ENCODE data around the gene APBA2. TPM values are rescaled to one million over a fixed set of nuclear protein-coding genes. Genes with fewer than 3 reads are reported as not detected.

APBA2 gene
- total RNA-seq, 1 donor from 2014 or later = 2.2 TPM

GRCh38 chr15:28933710-28934445 lies 48.1 kb downstream of the APBA2 start:
- DNase-seq (ENCODE audit: low spot score) = no peak

DNA sequence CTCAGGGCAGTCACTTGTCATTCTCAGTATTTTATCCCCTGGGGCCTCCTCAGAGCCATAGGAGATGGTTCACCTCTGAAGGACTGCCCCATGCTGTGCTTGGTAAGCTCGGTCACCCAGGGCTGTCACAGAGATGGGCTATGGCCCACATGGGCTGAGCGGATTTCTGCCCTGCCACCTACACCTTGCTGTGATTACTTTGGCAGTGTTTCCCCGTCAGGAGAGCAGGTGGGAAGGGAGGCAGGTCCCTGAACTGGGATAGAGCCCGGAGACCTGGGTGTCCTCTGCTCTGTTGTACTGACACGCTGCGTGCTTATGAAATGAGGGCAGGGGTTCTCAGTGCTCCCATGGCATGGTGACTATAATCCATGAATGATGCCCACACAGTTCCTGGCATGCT lies 48.9 kb downstream of the APBA2 start:
- no peak for DNase-seq (ENCODE audit: low spot score)

GRCh38 chr15:28935316-28935715 lies 49.5 kb downstream of the APBA2 start:
- no peak for DNase-seq (ENCODE audit: low spot score)

DNA sequence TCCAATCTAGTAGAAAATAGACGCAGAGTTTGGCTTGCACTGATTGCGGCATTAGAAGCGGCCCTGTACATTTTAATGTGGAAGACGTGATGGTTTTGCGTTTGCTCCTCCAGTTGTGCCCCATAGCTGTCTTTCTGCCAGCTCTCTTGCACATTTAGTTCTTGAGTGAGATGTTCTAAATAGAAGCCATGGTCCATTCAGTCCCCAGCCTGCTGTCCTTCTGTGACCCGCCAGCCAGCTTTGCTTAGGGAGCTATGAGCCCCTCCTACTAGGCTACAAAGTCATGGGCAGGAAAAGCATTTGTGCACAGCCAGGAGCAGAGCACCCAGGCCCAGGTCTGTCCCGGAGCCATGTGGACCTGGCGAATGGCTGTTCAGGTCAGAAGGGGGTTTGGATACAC lies 50.3 kb downstream of the APBA2 start:
- no peak for DNase-seq (ENCODE audit: low spot score)

- DNase-seq (ENCODE audit: low spot score) = no peak
These were observed 50.7 kb downstream of the APBA2 start for GRCh38 chr15:28936481-28936881.

DNA sequence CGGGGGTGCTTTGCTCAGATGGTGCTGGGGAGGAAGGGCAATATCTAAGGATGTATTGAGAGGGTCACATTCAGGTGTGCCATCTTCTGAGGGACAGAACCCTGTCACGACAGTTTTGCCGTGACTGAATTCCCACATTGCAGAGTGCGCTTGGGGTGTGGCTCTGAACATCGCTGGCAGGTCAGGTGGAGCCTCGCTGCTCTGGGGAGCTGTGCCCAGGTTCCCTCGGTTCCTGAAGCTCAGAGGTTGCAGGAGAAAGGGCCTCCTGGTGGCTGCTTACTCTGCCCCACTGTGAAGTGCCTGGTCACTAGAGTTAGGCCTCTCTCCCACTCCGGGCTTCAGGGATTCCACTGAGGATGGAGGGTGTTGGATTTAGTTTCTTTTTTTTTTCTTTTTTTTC lies 51.5 kb downstream of the APBA2 start:
- DNase-seq (ENCODE audit: low spot score) = no peak

- peak; percentile 20 for DNase-seq (ENCODE audit: low spot score)
These were observed 56.3 kb downstream of the APBA2 start for GRCh38 chr15:28942046-28942445.

DNA sequence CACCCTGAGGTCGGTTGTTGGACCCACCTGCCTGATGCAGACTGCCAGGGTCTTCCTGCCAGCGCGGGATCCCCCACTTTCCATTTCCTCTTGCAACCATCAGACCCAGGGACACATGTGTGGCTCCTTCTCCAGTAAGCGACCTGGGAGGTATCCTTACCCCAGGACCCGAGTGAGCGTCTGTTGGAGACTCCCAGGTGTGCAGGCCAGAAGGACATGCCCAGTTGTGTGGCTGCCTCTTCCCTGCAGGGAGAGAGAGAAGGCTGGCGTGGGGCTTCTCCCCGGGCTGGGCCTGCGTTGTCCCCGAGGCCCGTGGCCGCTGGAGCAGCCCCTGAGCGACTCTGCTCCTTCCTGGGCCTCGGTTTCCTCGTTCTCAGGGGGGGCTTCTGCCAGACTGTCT lies 56.8 kb downstream of the APBA2 start:
- peak; percentile 83 for DNase-seq (ENCODE audit: low spot score)

DNA sequence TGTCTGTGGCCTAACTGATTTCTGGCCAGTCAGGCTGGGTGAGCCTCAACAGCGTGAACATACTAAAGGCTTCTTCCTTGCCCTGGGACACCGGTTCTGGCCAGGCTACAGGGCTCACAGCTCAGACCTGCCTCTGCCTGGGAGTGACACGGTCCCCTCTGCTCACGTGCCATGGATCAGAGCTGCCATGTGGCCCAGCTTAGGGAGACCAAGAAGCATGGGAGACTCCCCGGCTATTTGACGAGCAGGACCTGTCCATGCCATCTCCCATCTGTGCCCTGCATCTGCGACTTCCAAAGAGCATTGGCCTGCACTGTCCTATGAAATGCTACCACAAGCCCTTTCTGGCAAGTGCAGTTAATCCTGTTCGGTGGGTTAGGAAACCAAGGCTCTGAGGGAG lies 57.4 kb downstream of the APBA2 start:
- DNase-seq (ENCODE audit: low spot score) = peak; percentile 71

DNA sequence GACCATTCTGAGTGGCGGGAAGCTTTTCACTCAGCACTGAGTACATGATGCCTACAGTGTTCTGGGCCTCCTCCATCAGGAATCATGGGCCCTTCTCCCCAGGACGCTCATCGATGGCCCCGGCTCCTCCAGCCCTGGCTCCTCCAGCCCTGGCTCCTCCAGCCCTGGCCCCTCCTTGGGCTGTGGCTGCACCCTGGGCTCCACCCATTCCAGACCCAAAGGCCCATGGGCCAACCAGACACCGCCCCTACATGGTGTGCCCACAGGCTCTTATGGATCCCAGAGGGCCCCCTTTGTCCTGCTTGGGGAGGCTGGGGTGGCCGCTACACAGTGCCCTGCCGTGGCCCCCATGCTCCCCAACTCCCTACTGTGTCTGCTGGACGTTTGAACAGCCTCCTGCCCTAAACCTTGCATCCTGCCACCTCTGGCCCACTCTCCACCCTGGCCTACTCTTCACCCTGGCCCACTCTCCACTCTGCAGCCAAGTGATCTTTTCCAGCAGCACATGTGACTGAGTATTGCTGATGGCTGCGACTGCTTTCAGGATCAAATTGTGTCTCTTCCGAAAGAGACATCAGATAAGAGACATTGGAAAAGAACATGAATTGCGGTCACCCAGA lies 57.9 kb downstream of the APBA2 start:
- DNase-seq (ENCODE audit: low spot score) = peak; percentile 43

DNA sequence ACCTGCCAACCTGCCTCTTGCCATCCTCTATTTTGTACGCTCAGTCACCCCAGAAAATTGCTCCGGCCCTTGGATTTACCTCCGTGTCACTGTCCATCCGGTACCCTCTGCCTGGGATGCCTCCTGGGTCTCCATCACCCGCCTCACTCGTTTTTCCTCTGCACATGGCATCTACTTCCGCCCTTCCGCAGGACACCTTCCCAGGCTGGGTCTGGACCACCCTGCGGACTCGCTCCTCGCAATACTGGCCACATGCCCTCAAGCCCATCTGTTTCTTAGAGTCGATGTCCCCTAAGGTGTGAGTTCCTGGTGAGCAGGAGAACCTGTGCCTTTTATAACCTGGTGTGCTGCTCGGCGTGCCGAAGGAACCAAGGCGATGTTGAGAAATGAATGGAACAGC lies 58.5 kb downstream of the APBA2 start:
- peak; percentile 77 for DNase-seq (ENCODE audit: low spot score)

DNA sequence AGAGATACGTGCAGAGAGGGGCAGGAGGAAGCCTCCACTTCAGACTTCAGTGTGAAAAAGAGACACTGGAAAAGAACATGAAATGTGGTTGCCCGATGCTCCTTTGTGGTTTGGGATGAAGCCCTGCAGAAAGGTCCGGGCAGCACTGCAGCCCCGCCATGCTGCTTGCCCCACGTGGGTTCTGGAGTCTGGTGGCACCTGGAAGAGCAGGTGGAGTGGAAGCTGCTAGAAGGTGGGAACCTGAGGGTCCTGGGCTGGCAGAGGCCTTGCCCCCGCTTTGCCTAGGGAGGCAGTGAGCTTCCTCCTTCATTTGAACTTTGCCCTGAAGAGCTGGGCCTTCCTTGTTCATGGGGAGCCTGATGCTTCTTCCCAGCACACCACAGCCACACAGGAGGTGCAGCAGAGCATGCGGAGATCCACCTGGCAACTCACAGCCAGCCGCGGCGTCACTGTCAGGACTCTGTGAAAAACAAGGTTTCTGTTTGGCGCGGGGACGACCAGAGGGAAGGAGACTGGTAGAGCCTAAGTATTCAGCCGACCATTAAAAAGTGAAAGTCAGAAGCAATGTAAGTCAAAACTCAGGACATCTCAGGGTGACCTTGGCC lies 59.0 kb downstream of the APBA2 start:
- DNase-seq (ENCODE audit: low spot score) = peak; percentile 55

GRCh38 chr15:28945626-28946230 lies 60.0 kb downstream of the APBA2 start:
- DNase-seq (ENCODE audit: low spot score) = peak; percentile 62

DNA sequence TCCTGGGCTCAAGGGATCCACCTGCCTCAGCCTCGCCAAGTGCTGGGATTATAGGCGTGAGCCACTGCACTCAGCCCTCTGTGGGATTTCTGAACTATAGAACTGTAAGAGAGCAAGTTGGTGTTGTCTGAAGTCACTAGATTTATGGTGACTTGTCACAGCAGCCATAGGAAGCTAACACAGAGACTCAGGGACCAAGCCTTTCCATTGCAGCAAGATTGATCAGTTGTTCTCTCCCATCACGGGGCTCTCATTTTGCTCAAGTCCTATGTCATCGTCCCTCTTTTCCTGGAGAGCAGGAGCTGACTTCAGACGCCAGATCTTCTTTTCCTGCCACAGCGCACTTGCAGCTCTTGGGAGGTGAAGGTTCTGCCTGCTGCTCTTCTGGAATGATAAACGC lies 61.0 kb downstream of the APBA2 start:
- DNase-seq (ENCODE audit: low spot score) = peak; percentile 9

- peak; percentile 80 for DNase-seq (ENCODE audit: low spot score)
These were observed 61.5 kb downstream of the APBA2 start for GRCh38 chr15:28947221-28947674.

GRCh38 chr15:28948036-28948435 lies 62.3 kb downstream of the APBA2 start:
- DNase-seq (ENCODE audit: low spot score) = peak; percentile 43

- DNase-seq (ENCODE audit: low spot score) = no peak
These were observed 65.1 kb downstream of the APBA2 start for GRCh38 chr15:28950916-28951315.

- peak; percentile 28 for DNase-seq (ENCODE audit: low spot score)
These were observed 67.1 kb downstream of the APBA2 start for GRCh38 chr15:28952666-28953491.

- DNase-seq (ENCODE audit: low spot score) = peak; percentile 39
These were observed 67.9 kb downstream of the APBA2 start for GRCh38 chr15:28953573-28954195.

DNA sequence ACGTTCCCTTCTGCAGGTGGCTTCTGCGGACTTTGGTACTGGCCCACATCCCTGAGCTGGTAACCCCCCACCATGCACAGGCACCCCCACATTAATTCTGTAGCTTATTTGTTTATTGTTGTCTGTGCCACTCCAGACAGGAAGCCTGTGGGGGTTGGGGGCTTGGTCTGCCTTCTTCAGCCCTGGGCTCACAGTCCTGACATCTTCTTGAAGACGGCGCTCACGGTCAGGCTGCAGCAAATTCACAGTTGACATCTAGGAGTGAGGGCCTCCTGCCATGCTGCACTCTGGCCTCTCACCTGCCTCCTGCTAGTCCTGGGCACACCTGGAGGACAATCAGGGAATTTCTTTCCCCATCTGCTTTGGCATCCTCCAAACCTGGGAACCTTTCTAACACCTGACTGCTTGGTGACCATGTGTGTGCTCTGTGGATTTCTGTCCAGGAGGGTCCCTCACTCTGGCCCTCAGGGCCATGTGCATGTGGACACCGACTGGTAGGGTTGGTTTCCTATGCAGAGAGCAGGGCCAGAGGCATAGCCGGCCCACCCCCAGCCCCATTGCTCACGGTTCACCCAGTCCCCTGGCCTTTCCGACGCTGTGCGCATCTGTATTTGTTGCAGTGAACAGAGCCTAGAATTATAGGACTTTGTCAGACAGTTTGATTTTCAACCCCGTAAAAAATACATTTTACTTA lies 68.8 kb downstream of the APBA2 start:
- peak; percentile 86 for DNase-seq (ENCODE audit: low spot score)
